SIG-M5 (cell line): ENCODE data around the gene NSMCE3.
"Not testable (repeated sequence)": the region's sequence is repeated elsewhere in the genome, so short reads cannot be mapped to it uniquely, and the experiment has no call there.

Experiments used
- DNase-seq: peaks from one replicate; lab custom pipeline; 2025; lab: John Stamatoyannopoulos, UW

The NSMCE3 gene

GRCh38 chr15:29270169-29270955 lies 740 bp upstream of the NSMCE3 start:
- no peak for DNase-seq

- no peak for DNase-seq
These were observed 727 bp downstream of the NSMCE3 start for GRCh38 chr15:29268706-29269484.

GRCh38 chr15:29266052-29266582 lies 3.5 kb downstream of the NSMCE3 start:
- DNase-seq = no peak

GRCh38 chr15:29263289-29263688 lies 6.3 kb downstream of the NSMCE3 start:
- DNase-seq = no peak

- no peak for DNase-seq
These were observed 6.9 kb downstream of the NSMCE3 start for GRCh38 chr15:29262738-29263137.

GRCh38 chr15:29260896-29261295 lies 8.7 kb downstream of the NSMCE3 start:
- no peak for DNase-seq

GRCh38 chr15:29259233-29259632 lies 10.4 kb downstream of the NSMCE3 start:
- no peak for DNase-seq

GRCh38 chr15:29252234-29252633 lies 17.4 kb downstream of the NSMCE3 start:
- no peak for DNase-seq

GRCh38 chr15:29244544-29244943 lies 25.1 kb downstream of the NSMCE3 start:
- DNase-seq = no peak

GRCh38 chr15:29244123-29244522 lies 25.5 kb downstream of the NSMCE3 start:
- DNase-seq = no peak

- DNase-seq = no peak
These were observed 27.0 kb downstream of the NSMCE3 start for GRCh38 chr15:29242456-29243242.

GRCh38 chr15:29241207-29241606 lies 28.4 kb downstream of the NSMCE3 start:
- DNase-seq = no peak

GRCh38 chr15:29239395-29239794 lies 30.2 kb downstream of the NSMCE3 start:
- DNase-seq = no peak

- no peak for DNase-seq
These were observed 36.1 kb downstream of the NSMCE3 start for GRCh38 chr15:29233566-29233965.

GRCh38 chr15:29226436-29227208 lies 43.0 kb downstream of the NSMCE3 start:
- no peak for DNase-seq

- no peak for DNase-seq
These were observed 43.9 kb downstream of the NSMCE3 start for GRCh38 chr15:29225534-29226234.

GRCh38 chr15:29224987-29225363 lies 44.6 kb downstream of the NSMCE3 start:
- DNase-seq = not testable (repeated sequence)

GRCh38 chr15:29224235-29224986 lies 45.2 kb downstream of the NSMCE3 start:
- DNase-seq = not testable (repeated sequence)

- DNase-seq = no peak
These were observed 46.0 kb downstream of the NSMCE3 start for GRCh38 chr15:29223640-29224039.
